Dermis blood vessel endothelial cell (primary cell): ENCODE results near the gene CDH15. TPM values are rescaled to one million over a fixed set of nuclear protein-coding genes. Genes with fewer than 3 reads are reported as not detected.
"Not testable (repeated sequence)": the region's sequence is repeated elsewhere in the genome, so short reads cannot be mapped to it uniquely, and the experiment has no call there.

ENCODE experiments used
- DNase-seq: peaks from one replicate; pipeline ENCODE4 v3.0.0; 2010
- total RNA-seq: library from RNA; depleted of rRNA; stranded (reverse); fragments of >200 nt; gene quantifications from 2 replicates; pipeline ENCODE4 v1.2.3, GENCODE V29; 2014

Gene CDH15
- total RNA-seq, 1 donor from 2014 or later: not detected

DNA sequence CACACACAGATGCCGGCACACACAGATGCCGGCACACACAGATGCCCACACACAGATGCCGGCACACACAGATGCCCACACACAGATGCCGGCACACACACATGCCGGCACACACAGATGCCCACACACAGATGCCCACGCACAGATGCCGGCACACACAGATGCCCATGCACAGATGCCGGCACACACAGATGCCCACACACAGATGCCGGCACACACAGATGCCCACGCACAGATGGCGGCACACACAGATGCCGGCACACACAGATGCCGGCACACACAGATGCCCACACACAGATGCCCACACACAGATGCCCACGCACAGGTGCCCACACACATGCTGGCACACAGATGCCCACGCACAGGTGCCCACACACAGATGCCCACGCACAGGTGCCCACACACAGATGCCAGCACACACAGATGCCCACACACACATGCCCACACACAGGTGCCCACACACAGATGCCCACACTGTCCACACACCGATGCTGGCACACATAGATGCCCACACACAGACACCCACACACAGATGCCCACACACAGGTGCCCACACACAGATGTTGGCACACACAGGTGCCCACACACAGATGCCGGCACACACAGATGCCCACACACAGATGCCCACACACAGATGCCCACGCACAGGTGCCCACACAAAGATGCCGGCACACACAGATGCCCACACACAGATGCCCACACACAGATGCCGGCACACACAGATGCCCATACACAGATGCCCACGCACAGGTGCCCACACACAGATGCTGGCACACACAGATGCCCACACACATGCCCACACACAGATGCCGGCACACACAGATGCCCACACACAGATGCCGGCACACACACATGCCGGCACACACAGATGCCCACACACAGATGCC is 17.2 kb downstream of the CDH15 start:
- not testable (repeated sequence) for DNase-seq

DNA sequence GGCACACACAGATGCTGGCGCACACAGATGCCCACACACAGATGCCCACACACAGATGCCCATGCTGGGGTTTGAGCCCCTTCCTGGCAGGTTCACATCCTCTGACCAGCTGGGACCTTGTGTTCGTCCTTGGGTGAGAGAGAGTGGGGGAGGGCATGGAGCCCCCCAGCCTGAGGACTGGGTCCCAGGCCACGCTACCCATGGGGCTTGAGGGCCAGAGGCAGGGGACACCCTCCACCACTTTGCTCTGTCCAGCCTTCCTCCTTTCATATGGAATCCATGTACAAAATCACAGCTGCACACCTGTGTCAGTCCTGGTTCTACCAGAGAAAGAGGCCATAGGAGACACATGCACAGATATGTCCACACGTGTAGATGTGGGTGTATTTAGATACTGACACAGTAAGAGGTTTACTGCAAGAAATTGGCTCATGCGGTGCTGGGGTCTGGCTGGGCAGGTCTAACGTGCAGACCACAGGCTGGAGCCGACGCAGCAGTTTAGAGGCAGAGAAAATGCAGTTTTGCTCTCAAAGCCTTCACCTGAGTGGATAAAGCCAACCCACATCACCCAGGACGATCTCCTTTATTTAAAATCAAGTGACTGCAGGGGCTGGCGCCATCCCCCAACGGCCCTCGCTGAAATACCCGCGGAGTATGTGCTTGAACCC is 17.9 kb downstream of the CDH15 start:
- DNase-seq: no peak

DNA sequence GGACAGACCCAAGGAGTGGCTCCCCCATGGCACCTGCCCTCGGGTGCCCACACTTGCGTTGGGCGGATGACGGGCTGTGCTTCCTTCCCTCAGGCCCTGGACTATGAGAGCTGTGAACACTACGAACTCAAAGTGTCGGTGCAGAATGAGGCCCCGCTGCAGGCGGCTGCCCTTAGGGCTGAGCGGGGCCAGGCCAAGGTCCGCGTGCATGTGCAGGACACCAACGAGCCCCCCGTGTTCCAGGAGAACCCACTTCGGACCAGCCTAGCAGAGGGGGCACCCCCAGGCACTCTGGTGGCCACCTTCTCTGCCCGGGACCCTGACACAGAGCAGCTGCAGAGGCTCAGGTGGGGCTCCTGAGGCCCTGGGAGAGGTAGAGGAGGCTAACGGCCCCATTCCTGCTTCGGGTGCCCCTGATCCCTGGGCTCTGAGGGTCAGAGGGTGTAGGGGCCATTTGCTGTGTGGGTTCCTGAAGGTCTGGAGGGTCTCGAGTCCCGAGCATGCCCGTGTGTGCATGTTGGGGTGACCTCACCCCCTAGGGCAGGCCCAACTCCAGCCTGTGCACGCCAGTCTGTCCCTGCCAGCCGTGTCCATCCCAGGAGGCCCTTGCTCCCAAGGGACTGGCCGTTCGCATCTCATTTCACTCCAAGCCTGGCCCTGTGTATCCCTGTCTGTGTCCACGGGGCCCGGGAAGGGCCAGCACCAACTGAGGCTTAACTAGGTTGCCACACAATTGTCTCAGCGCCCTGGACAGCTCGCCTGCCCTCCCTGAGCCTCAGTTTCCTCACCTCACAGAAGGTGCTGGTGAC is 18.8 kb downstream of the CDH15 start:
- no peak for DNase-seq

GRCh38 chr16:89191033-89191900 is 19.7 kb downstream of the CDH15 start:
- no peak for DNase-seq

DNA sequence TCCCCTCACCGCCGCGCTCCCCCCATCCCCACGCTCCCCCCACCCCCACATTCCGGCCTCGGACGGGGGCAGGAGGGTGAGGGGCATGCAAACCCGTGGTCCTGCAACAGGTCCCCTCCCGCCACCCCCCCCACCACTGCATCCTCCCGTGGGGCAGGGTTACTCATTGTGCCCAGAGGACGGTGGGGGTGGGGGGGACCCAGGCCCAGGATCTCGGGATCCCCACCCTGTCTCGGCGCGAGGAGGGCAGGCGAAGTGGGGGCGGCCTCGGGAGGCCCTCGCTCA is 20.3 kb downstream of the CDH15 start:
- DNase-seq: no peak

GRCh38 chr16:89192186-89192955 is 20.8 kb downstream of the CDH15 start:
- peak; percentile 97 for DNase-seq

DNA sequence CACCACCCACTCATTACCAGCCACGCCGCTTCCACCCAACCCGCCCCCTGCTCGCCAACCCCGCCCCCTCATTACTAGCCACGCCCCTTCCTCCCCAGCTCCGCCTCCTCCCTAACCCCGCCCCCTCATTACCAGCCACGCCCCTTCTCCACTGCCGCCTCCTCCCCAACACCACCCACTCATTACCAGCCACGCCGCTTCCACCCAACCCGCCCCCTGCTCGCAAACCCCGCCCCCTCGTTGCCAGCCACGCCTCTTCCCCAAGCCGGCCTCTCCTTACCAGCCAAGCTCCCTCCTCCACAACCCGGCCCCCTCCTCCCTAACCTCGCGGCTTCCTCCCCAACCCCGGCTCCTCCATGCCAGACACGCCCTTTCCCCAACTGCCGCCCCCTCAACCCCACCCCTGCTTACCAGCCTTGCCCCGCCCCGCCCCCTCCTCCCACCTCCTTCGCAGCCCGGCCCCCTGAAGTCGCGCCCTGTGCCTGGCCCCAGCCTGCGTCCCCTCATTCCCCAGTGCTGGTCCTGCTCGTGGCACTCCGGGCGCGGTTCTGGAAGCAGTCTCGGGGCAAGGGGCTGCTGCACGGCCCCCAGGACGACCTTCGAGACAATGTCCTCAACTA is 21.5 kb downstream of the CDH15 start:
- no peak for DNase-seq

GRCh38 chr16:89193576-89194293 is 22.2 kb downstream of the CDH15 start:
- no peak for DNase-seq

- no peak for DNase-seq
Observed at GRCh38 chr16:89194340-89195311, 23.1 kb downstream of the CDH15 start.

GRCh38 chr16:89195521-89196171 is 24.1 kb downstream of the CDH15 start:
- DNase-seq: no peak

GRCh38 chr16:89197033-89197632 is 25.6 kb downstream of the CDH15 start:
- DNase-seq: no peak

- no peak for DNase-seq
Observed at GRCh38 chr16:89197633-89198416, 26.3 kb downstream of the CDH15 start.

- DNase-seq: no peak
Observed at GRCh38 chr16:89198417-89199240, 27.1 kb downstream of the CDH15 start.

- DNase-seq: no peak
Observed at GRCh38 chr16:89199241-89200123, 27.9 kb downstream of the CDH15 start.

GRCh38 chr16:89200124-89200849 is 28.7 kb downstream of the CDH15 start, which contains the start of gene SLC22A31:
TSS of gene SLC22A31 (minus strand) at chr16:89200537. CDS start at chr16:89200501, 36 bp downstream.
- no peak for DNase-seq
